Measurements from ENCODE around the gene PTCH1. TPM values are rescaled to one million over a fixed set of nuclear protein-coding genes. Genes with fewer than 3 reads are reported as not detected.

Gene PTCH1
- total and polyA plus RNA-seq, 10 of the 15 experiments (the other 5 are each of a cell fraction or from before 2014, with no cell fraction given): 0.16 to 6.1 (median 2.6) TPM

- POLR2A ChIA-PET: no interaction called here
- ATAC-seq (no peak), DNase-seq (ENCODE audit: low read depth, low spot score) (no peak), FAIRE-seq (no peak)
- TF ChIP-seq ZNF207 (IDR thresholded peaks at IDR 0.05; ENCODE audit: borderline replicate concordance) (no peak), RCOR1 (conservative IDR thresholded peaks at IDR 0.05; ENCODE audit: low read depth, low read length) (no peak)
- no peaks in the 10 kb centered on the region for H3K4me1 ChIP-seq (ENCODE audit: control insufficient read depth, insufficient read depth, low read length)
- peaks cover 2 to 3% of the 10 kb centered on the region in 2 experiments; a peak in 3 of 4 replicates for H3K27me3 ChIP-seq (replicated peaks in 1 of 2; ENCODE audit: control insufficient read depth in 2 of 2, insufficient read depth in 2 of 2, low read length in 1 of 2)
- no peaks in the 10 kb centered on the region for H4K20me1 ChIP-seq (ENCODE audit: control insufficient read depth, insufficient read depth)
- BruUV-seq (replicated peaks): no TSS peak
- no peak overlapping the region for H3K4me3 ChIP-seq
- H3K27ac ChIP-seq (ENCODE audit: control insufficient read depth, insufficient read depth): no peak overlapping the region
- no peaks in the 10 kb centered on the region for H3K36me3 ChIP-seq (ENCODE audit: control insufficient read depth in 2 of 2, insufficient read depth in 2 of 2, low read length in 1 of 2)
- 61% methylated on average over 8 of the region's 8 CpGs for WGBS (ENCODE audit: insufficient coverage, insufficient replicate concordance, low lambda C conversion rate, missing lambda C conversion rate)
- H3K9ac ChIP-seq (ENCODE audit: control insufficient read depth, insufficient read depth, low read length): no peak overlapping the region
- no peak overlapping the region for H2AFZ ChIP-seq (ENCODE audit: control insufficient read depth, low read depth, low read length)
- no peaks in the 10 kb centered on the region for H3K79me2 ChIP-seq (ENCODE audit: control insufficient read depth, insufficient read depth, low read length)
- in situ Hi-C loops (cut with MboI): no loop called here
- no peaks in the 10 kb centered on the region for H3K9me3 ChIP-seq (replicated peaks; ENCODE audit: control insufficient read depth, insufficient read depth, low read length)
- SMC1A ChIA-PET (ENCODE audit: uncharacterized antibody, unreplicated experiment): interaction anchor here (1.4 kb wide), 1 partner anchor 16 kb away, joined by 5 read pairs; no protein-coding TSS in a partner anchor
- H3K4me2 ChIP-seq (ENCODE audit: control insufficient read depth, insufficient read depth): no peak overlapping the region
- CTCF ChIA-PET: no interaction called here
- RAD21 ChIA-PET (ENCODE audit: unreplicated experiment): no interaction called here
- intact Hi-C loops (cut with micrococcal nuclease; ENCODE audit: unreplicated experiment): no loop called here
Measured at GRCh38 chr9:95528908-95529502, 12.2 kb upstream of the PTCH1 start.

GRCh38 chr9:95522871-95523370 is 6.2 kb upstream of the PTCH1 start:
- no peaks in the 10 kb centered on the region for H4K20me1 ChIP-seq (ENCODE audit: control insufficient read depth, insufficient read depth)
- no peak overlapping the region for H2AFZ ChIP-seq (ENCODE audit: control insufficient read depth, low read depth, low read length)
- CTCF ChIA-PET: no interaction called here
- no peaks in the 10 kb centered on the region for H3K4me1 ChIP-seq (ENCODE audit: control insufficient read depth, insufficient read depth, low read length)
- TF ChIP-seq STAT1 (conservative IDR thresholded peaks at IDR 0.05) (no peak), ZNF24 (IDR thresholded peaks at IDR 0.05) (no peak)
- 6% methylated on average over 3 of the region's 3 CpGs for WGBS (ENCODE audit: insufficient coverage, insufficient replicate concordance, low lambda C conversion rate, missing lambda C conversion rate)
- POLR2A ChIA-PET: no interaction called here
- no peak for DNase-seq (ENCODE audit: low read depth, low spot score)
- no peak for FAIRE-seq
- H3K79me2 ChIP-seq (ENCODE audit: control insufficient read depth, insufficient read depth, low read length): no peaks in the 10 kb centered on the region
- SMC1A ChIA-PET (ENCODE audit: uncharacterized antibody, unreplicated experiment): no interaction called here
- H3K4me3 ChIP-seq: no peak overlapping the region
- no peak overlapping the region for H3K4me2 ChIP-seq (ENCODE audit: control insufficient read depth, insufficient read depth)
- no TSS peak for BruUV-seq (replicated peaks)
- in situ Hi-C loops (cut with MboI): no loop called here
- RAD21 ChIA-PET (ENCODE audit: unreplicated experiment): no interaction called here
- no peak overlapping the region for H3K27ac ChIP-seq (ENCODE audit: control insufficient read depth, insufficient read depth)
- H3K9me3 ChIP-seq (replicated peaks; ENCODE audit: control insufficient read depth, insufficient read depth, low read length): peaks cover 2% of the 10 kb centered on the region; the same call in 2 of the 3 replicates
- H3K36me3 ChIP-seq (ENCODE audit: control insufficient read depth in 2 of 2, insufficient read depth in 2 of 2, low read length in 1 of 2): no peaks in the 10 kb centered on the region
- no peak overlapping the region for H3K9ac ChIP-seq (ENCODE audit: control insufficient read depth, insufficient read depth, low read length)
- intact Hi-C loops (cut with micrococcal nuclease; ENCODE audit: unreplicated experiment): no loop called here
- H3K27me3 ChIP-seq (replicated peaks in 1 of 2; ENCODE audit: control insufficient read depth in 2 of 2, insufficient read depth in 2 of 2, low read length in 1 of 2): no peaks in the 10 kb centered on the region; a peak in 2 of 4 replicates
- no peak for ATAC-seq

Measured in GM12878 (cell line).